GM13976 (cell line): Measurements from ENCODE around the gene SHBG.

Experiments used
- DNase-seq: peaks from one replicate; pipeline ENCODE4 v3.0.0; 2012; ENCODE audit warnings: low spot score
- CTCF ChIP-seq: IDR thresholded peaks from 2 replicates; pipeline ENCODE4 v1.5.1; 2012; ENCODE audit warnings: borderline replicate concordance, mild to moderate bottlenecking; ENCODE audit not compliant: insufficient read depth; ENCODE audit errors: extremely low read depth, missing control alignments, control extremely low read depth
- in situ Hi-C: fragments of 300-500 bp; cut with MboI; formaldehyde crosslinking; loops from one replicate; pipeline ENCODE4 v1.12.0; 2022; ENCODE audit warnings: low sequenced_read_pairs, mixed read lengths, inconsistent platforms; ENCODE audit not compliant: unreplicated experiment

SHBG gene

GRCh38 chr17:7654832-7655540 is 25.1 kb downstream of the SHBG start:
- no peak for TF ChIP-seq CTCF
- no peak for DNase-seq
- in situ Hi-C loops, result no loop called here

GRCh38 chr17:7655541-7655840 is 25.6 kb downstream of the SHBG start:
- in situ Hi-C loops, result no loop called here
- no peak for TF ChIP-seq CTCF
- no peak for DNase-seq

GRCh38 chr17:7656958-7657609 is 27.1 kb downstream of the SHBG start:
- DNase-seq, result no peak
- no peak for TF ChIP-seq CTCF
- in situ Hi-C loops, result no loop called here

GRCh38 chr17:7667656-7668406 is 37.9 kb downstream of the SHBG start:
- in situ Hi-C loops, result no loop called here
- TF ChIP-seq CTCF, result no peak
- DNase-seq, result no peak

GRCh38 chr17:7668482-7668881 is 38.5 kb downstream of the SHBG start:
- in situ Hi-C loops, result no loop called here
- no peak for TF ChIP-seq CTCF
- DNase-seq, result no peak

GRCh38 chr17:7673239-7673638 is 43.3 kb downstream of the SHBG start:
- DNase-seq, result no peak
- TF ChIP-seq CTCF, result no peak
- in situ Hi-C loops, result no loop called here
